ENCODE results near the gene PLPPR4. TPM values are rescaled to one million over a fixed set of nuclear protein-coding genes. Genes with fewer than 3 reads are reported as not detected.

PLPPR4 gene
- total and polyA plus RNA-seq, 10 of the 15 experiments (the other 5 are each of a cell fraction or from before 2014, with no cell fraction given): not detected

- no peaks in the 10 kb centered on the region for H3K27me3 ChIP-seq (replicated peaks in 1 of 2; ENCODE audit: control insufficient read depth in 2 of 2, insufficient read depth in 2 of 2, low read length in 1 of 2)
- H4K20me1 ChIP-seq (ENCODE audit: control insufficient read depth, insufficient read depth): no peaks in the 10 kb centered on the region
- no peak overlapping the region for H3K4me2 ChIP-seq (ENCODE audit: control insufficient read depth, insufficient read depth)
- ChIA-PET CTCF (no interaction called here), RAD21 (ENCODE audit: unreplicated experiment) (no interaction called here), SMC1A (ENCODE audit: uncharacterized antibody, unreplicated experiment) (no interaction called here), POLR2A (no interaction called here)
- no peak overlapping the region for H3K4me3 ChIP-seq
- H2AFZ ChIP-seq (ENCODE audit: control insufficient read depth, low read depth, low read length): no peak overlapping the region
- H3K9ac ChIP-seq (ENCODE audit: control insufficient read depth, insufficient read depth, low read length): no peak overlapping the region
- no peak for ATAC-seq
- no peak for TF ChIP-seq PAX5 (IDR thresholded peaks at IDR 0.05; ENCODE audit: borderline replicate concordance, low read depth, low read length)
- TF ChIP-seq ZZZ3 (IDR thresholded peaks at IDR 0.05; ENCODE audit: control insufficient read depth, insufficient read length, low read depth): no peak
- no peaks in the 10 kb centered on the region for H3K4me1 ChIP-seq (ENCODE audit: control insufficient read depth, insufficient read depth, low read length)
- no TSS peak for BruUV-seq (replicated peaks)
- intact Hi-C loops (cut with micrococcal nuclease; ENCODE audit: unreplicated experiment) (no loop called here), in situ Hi-C loops (cut with MboI) (no loop called here)
- H3K36me3 ChIP-seq (ENCODE audit: control insufficient read depth in 2 of 2, insufficient read depth in 2 of 2, low read length in 1 of 2): no peaks in the 10 kb centered on the region
- no peaks in the 10 kb centered on the region for H3K9me3 ChIP-seq (replicated peaks; ENCODE audit: control insufficient read depth, insufficient read depth, low read length)
- H3K79me2 ChIP-seq (ENCODE audit: control insufficient read depth, insufficient read depth, low read length): no peaks in the 10 kb centered on the region
- no peak for FAIRE-seq
- no peak overlapping the region for H3K27ac ChIP-seq (ENCODE audit: control insufficient read depth, insufficient read depth)
- no peak for DNase-seq (ENCODE audit: low read depth, low spot score)
These were observed 94.5 kb downstream of the PLPPR4 start for GRCh38 chr1:99358770-99359169.

All from GM12878 (cell line).